GM12891 (cell line): Measurements from ENCODE around the gene POP7.

Experiments used
- POLR2A ChIP-seq: IDR thresholded peaks from 2 replicates; pipeline ENCODE4 v1.6.1; 2011; ENCODE audit warnings: low read depth, low read length, control low read depth
- POLR2AphosphoS5 ChIP-seq: IDR thresholded peaks from 2 replicates; pipeline ENCODE4 v1.6.1; 2011; ENCODE audit warnings: low read depth, low read length, control low read depth
- TAF1 ChIP-seq: IDR thresholded peaks from 2 replicates; pipeline ENCODE4 v1.6.1; 2011; ENCODE audit warnings: low read depth, low read length, control low read depth

GRCh38 chr7:100667331-100668068 is 38.4 kb upstream of the POP7 start:
- TF ChIP-seq POLR2A (no peak), POLR2AphosphoS5 (no peak), TAF1 (no peak)
